HG03175 (cell line): ENCODE data around the gene STEAP2.

Source experiments
- ATAC-seq: cut with Tn5 transposase; IDR thresholded peaks from one replicate; pipeline ENCODE4 v1.9.1; 2021; ENCODE audit warnings: mild to moderate bottlenecking, moderate library complexity; ENCODE audit not compliant: unreplicated experiment

Gene STEAP2

DNA sequence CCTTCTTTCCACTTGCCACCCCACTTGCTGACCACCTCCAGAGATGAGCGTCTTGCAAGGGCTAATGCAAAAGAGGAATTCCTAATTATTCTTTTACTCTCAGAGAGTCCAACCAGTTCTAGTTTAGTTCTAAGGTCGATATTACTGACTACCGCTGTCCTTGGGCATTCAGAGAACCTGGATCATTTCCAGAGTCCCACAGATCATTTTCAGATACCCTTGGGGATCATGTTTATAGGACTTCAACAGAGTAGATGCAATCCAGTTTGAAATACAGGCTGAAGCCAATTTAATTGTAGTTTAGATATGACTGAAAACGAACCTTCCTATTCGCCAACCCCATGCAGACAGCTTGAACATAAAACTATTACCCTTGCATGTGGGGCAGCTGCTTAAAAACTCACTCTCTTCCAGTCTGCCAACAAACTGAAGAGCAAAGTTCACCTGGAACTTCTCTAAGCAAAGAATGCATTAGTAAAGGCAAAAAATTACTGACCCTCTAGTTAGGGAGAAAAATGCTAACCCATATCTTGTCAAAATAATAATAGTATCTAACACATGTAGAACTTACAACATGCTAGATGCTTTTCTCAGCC lies 55.8 kb downstream of the STEAP2 start:
- no peak for ATAC-seq

DNA sequence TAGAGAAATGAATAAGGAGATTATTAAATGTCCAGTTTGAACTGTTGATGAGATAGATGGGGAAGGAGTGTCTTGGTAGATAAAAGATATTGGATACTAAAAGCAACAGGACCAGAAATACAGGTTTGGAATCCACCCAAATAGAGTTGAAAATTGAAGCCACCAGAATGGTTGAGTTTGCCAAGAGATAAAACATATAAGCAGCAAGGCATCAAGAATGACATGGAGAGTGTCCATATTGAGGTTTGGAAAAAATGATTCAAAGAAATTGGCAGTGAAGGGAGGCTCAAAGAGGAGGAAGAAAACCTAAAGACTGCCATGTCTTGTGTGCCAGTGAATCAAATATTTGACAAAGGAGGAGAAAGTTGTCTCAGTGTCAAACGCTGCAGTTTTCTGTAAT lies 57.6 kb downstream of the STEAP2 start:
- ATAC-seq: no peak

GRCh38 chr7:90270431-90271178 lies 59.1 kb downstream of the STEAP2 start:
- no peak for ATAC-seq

DNA sequence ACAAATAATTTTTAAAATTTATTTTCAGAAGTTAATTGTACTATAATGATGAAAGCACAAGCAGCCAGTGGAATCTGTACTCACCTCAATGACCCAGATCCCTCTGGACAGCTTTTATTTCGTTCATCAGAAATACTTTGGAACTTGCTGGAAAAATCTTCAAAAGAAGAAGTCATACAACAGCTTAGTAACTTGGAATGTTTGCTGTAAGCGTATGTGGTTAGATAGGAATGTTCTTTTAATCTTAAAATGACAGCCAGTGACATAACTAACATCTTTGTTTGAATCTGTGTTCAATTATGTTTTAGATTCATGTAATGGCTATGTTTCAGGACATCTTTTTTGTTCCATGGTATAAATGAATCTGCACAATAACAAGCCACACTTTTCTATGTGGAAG lies 60.2 kb downstream of the STEAP2 start:
- no peak for ATAC-seq

DNA sequence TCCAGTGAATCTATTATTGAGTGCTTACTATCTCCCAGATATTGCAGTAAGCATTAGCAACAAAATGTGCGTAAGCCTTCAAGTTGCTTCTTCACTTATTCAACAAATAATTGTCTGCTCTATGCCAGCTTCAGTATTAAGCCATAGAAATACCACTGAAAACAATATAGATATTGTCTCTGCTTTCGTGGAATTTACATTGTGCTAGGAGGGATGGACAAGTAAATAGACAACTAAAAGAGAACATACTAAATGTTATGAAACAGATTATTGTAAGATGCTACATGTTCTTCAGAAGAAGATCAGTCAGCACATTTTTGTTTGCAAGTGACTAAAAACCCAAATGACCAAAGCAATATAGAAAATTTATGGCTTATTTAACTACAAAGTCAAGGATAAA lies 60.7 kb downstream of the STEAP2 start:
- ATAC-seq: no peak

- ATAC-seq: no peak
Observed at GRCh38 chr7:90274161-90274560, 62.6 kb downstream of the STEAP2 start.

DNA sequence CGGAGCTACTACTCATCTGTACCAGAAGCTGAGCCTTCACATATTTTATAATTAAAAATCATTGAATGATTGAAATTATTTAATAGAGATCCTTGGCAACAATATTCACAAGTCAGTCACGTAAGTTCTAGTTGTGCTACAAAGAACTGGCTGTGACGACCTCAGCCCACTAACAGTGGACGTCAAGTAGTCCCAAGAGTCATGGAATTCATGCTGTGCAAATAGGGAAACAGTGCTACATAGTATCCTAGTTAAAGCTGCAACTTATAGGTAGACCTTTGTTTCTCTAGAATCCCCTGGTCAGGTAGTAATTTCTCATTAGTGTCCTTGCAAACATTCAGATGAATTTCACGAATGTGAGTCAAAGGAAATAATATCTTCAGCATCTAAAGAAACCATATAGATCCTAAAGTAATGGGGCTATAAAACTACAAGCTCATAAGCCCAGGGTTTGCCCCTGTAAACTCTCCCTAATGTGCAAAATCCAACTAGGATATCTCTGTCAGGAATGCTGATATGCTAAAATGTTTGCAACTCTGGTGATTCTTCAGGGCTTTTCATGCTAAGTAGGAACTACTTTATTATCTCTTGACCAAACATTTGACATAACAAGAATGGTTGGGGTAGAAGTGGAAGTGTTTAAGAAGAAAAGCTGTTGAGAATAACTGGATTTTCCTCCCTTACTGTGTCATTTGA lies 64.6 kb downstream of the STEAP2 start:
- no peak for ATAC-seq
